Neutrophil (primary cell): ENCODE measurements around the gene EHBP1.

Source experiments
- H3K27ac ChIP-seq: fragments of 200-600 bp; sonication (generic); 2 replicates; pipeline ENCODE4 v1.5.1; 2016; ENCODE audit warnings: mild to moderate bottlenecking, moderate library complexity
- H3K27me3 ChIP-seq: fragments of 200-600 bp; sonication (generic); 2 replicates; pipeline ENCODE4 v1.6.0; 2016; ENCODE audit warnings: mild to moderate bottlenecking
- H3K36me3 ChIP-seq: fragments of 200-600 bp; sonication (generic); 2 replicates; pipeline ENCODE4 v1.5.1; 2017
- H3K4me1 ChIP-seq, 2 experiments: fragments of 200-600 bp in 1 of 2; sonication (generic) in 1 of 2; 1 replicate in 1 of 2; 2 replicates in 1 of 2; pipeline versions ENCODE4 v1.5.1 to v1.6.1; 2013 to 2016; ENCODE audit warnings: low read depth in 1 of 2, low read length in 1 of 2, mild to moderate bottlenecking in 1 of 2, moderate library complexity in 1 of 2; ENCODE audit not compliant: control insufficient read depth in 1 of 2, insufficient read depth in 1 of 2
- H3K4me3 ChIP-seq, 2 experiments: fragments of 200-600 bp in 1 of 2; sonication (generic) in 1 of 2; 1 replicate in 1 of 2; 2 replicates in 1 of 2; pipeline ENCODE4 v1.5.1; 2013 to 2016; ENCODE audit warnings: low read depth in 1 of 2, low read length in 1 of 2, mild to moderate bottlenecking in 1 of 2, moderate library complexity in 1 of 2
- H3K9me3 ChIP-seq: fragments of 200-600 bp; sonication (generic); 2 replicates; pipeline ENCODE4 v1.5.1; 2016
- TF ChIP-seq, protein P1 (sequence below): fragments of 200-600 bp; sonication (generic); IDR thresholded peaks from 2 replicates; pipeline ENCODE4 v1.5.1; 2016; ENCODE audit warnings: antibody characterized with exemption

EHBP1 gene

DNA sequence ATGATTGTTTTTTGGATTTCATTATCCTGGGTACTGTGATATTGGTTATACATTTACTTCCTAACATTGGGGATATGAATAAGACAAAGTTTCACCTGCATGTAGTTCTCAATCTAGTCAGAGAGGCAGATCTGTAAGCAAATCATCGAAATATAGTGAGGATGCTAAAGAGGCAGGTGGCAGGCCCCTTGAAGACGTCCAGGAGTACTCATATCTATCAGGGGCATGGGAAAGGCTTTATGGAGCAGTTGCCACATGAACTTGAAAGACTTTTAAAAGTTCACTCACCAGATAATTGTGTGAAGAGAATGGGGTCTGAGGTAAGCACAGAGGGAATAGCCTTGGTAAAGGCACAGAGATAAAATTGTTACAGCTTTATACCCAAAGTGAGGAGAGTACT lies 78.8 kb downstream of the EHBP1 start:
- Histone ChIP-seq H3K36me3 (no peaks in the 10 kb centered on the region), H3K27me3 (no peaks in the 10 kb centered on the region), H3K9me3 (no peaks in the 10 kb centered on the region), H3K4me3 (no peak overlapping the region), H3K4me1 (peaks cover 0 to 7% of the 10 kb centered on the region in 2 experiments), H3K27ac (no peak overlapping the region)
- TF ChIP-seq, protein P1, sequence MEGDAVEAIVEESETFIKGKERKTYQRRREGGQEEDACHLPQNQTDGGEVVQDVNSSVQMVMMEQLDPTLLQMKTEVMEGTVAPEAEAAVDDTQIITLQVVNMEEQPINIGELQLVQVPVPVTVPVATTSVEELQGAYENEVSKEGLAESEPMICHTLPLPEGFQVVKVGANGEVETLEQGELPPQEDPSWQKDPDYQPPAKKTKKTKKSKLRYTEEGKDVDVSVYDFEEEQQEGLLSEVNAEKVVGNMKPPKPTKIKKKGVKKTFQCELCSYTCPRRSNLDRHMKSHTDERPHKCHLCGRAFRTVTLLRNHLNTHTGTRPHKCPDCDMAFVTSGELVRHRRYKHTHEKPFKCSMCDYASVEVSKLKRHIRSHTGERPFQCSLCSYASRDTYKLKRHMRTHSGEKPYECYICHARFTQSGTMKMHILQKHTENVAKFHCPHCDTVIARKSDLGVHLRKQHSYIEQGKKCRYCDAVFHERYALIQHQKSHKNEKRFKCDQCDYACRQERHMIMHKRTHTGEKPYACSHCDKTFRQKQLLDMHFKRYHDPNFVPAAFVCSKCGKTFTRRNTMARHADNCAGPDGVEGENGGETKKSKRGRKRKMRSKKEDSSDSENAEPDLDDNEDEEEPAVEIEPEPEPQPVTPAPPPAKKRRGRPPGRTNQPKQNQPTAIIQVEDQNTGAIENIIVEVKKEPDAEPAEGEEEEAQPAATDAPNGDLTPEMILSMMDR: no peak

DNA sequence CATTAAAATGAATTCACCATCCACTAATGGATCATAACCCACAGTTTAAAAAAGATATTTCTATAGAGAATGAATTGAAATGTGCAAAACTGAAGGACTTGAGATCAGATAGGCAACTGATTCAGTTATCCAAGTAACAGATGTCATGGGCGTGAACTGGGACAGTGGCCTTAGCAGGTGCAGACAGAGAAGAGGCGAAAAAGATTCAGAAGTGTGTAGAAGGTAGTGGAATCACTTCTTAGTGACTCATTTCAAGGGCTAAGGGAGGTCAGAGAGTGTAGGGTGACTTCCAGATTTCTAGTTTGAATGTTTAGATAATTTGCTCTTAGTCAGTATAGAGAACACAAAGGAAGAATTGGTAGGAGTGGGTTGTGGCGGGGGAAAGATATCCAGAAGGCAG lies 79.7 kb downstream of the EHBP1 start:
- Histone ChIP-seq H3K27me3 (no peaks in the 10 kb centered on the region), H3K36me3 (no peaks in the 10 kb centered on the region), H3K4me3 (no peak overlapping the region), H3K4me1 (peaks cover 0 to 7% of the 10 kb centered on the region in 2 experiments), H3K9me3 (no peaks in the 10 kb centered on the region), H3K27ac (no peak overlapping the region)
- TF ChIP-seq, protein P1: no peak

DNA sequence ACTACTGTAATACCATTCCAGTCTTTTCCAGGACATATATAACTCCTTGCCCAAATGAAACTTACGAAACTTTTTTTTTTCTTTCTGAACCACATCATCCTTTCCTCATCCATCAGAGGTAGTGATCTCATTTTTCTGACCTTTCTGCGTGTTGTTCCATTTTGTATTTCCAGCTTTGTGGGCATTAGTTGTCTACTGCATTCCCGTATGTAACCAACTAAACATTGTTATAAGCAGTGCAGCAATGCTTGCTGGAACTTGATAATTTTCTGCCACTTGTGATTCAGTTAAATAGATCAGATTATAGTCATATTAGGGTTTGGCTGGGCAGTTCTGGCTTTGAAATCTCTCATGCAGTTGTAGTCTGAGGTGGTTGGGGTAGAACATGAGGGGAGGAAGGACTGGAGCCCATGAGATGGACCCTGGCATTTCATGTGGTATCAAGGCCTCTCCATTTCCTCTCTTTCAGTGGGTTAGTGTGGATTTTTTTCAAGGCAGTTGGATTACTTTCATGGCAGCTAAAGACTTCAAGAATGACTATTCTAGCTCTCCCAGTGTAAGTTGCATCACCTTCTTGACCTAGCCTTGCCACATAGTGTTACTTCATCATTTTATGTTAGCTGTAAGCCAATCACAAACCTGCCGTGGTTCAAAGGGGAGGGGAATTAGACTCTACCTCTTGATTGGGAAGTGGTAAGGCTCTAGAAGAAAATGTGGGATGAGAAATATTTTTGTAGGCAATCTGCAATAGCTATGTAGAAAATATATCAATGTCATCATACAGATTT lies 80.5 kb downstream of the EHBP1 start:
- TF ChIP-seq, protein P1: no peak
- H3K9me3 ChIP-seq: no peaks in the 10 kb centered on the region
- H3K4me1 ChIP-seq: peaks cover 0 to 7% of the 10 kb centered on the region in 2 experiments
- H3K27me3 ChIP-seq: no peaks in the 10 kb centered on the region
- no peaks in the 10 kb centered on the region for H3K36me3 ChIP-seq
- no peak overlapping the region for H3K27ac ChIP-seq
- no peak overlapping the region for H3K4me3 ChIP-seq

DNA sequence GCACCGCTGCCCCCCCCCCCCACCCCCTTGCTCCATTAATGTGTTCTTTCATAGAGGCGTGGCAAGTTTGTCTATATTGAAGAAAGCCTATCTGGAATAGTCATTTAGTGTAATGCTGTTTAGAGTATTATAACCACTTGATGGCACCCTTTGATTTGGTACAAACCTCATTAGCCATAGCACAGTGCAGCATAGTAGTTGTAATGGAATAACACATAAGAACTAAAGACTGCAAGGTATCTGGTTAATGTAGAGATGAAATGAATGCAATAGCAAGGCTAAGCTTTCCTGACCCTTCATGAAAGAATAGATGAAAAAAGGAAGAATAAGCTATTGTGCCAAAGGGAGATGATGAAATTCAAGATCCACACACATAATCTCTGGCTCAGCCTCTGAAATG lies 81.9 kb downstream of the EHBP1 start:
- TF ChIP-seq, protein P1: no peak
- Histone ChIP-seq H3K27ac (no peak overlapping the region), H3K4me1 (peaks cover 0 to 7% of the 10 kb centered on the region in 2 experiments), H3K27me3 (no peaks in the 10 kb centered on the region), H3K4me3 (no peak overlapping the region), H3K9me3 (no peaks in the 10 kb centered on the region), H3K36me3 (no peaks in the 10 kb centered on the region)

DNA sequence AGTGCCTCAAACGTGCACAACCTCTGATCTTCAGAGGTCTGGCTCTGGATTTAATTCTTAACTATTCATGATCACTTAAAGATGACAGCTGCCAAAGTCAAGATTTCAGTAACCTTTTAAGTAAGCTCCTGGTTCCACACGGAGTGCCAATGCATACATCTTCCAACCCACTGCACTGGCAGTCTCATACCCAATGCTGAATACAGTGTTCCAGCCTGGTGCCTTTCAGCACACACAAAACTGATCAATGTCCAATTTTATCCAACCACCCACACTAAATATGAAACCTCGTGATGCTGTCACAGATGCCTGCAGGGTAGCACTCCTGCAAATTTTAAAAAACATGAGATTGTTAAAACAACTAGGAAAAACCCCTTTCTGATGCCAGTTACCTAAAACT lies 84.0 kb downstream of the EHBP1 start:
- Histone ChIP-seq H3K36me3 (no peaks in the 10 kb centered on the region), H3K27ac (no peak overlapping the region), H3K9me3 (no peaks in the 10 kb centered on the region), H3K27me3 (no peaks in the 10 kb centered on the region), H3K4me3 (no peak overlapping the region), H3K4me1 (peaks cover 0 to 7% of the 10 kb centered on the region in 2 experiments)
- TF ChIP-seq, protein P1: no peak
